Keratinocyte (primary cell): Measurements from ENCODE around the gene WBP1.

ENCODE experiments used
- CTCF ChIP-seq, 3 experiments: IDR thresholded peaks in 1 of 3; conservative IDR thresholded peaks in 1 of 3; optimal IDR thresholded peaks in 1 of 3; 2 replicates in 2 of 3; 3 replicates in 1 of 3; pipeline versions ENCODE3 to v1.5.1; 2011; ENCODE audit warnings: low read length in 3 of 3, mild to moderate bottlenecking in 3 of 3, moderate library complexity in 2 of 3, control low read depth in 1 of 3, inconsistent platforms in 1 of 3; ENCODE audit not compliant: insufficient read depth in 2 of 3; ENCODE audit errors: extremely low read depth in 1 of 3
- EZH2 ChIP-seq: IDR thresholded peaks from one replicate; pipeline ENCODE4 v1.6.1; 2012; ENCODE audit warnings: inconsistent platforms, mild to moderate bottlenecking, low read length, moderate library complexity

GRCh38 chr2:74419345-74419744 lies 38.9 kb upstream of the WBP1 start:
- TF ChIP-seq CTCF (optimal IDR thresholded peaks at IDR 0.05 in 1 of 3, IDR thresholded peaks at IDR 0.05 in 1 of 3, conservative IDR thresholded peaks at IDR 0.05 in 1 of 3; ENCODE audit: extremely low read depth in 1 of 3, insufficient read depth in 2 of 3, low read length in 3 of 3) = no peak
- no peak for TF ChIP-seq EZH2
